Mucosa of gallbladder (tissue), 1 donor: ENCODE measurements around the gene ZNF324. TPM values are rescaled to one million over a fixed set of nuclear protein-coding genes. Genes with fewer than 3 reads are reported as not detected.
"Not testable (repeated sequence)": the region's sequence is repeated elsewhere in the genome, so short reads cannot be mapped to it uniquely, and the experiment has no call there.

Experiments
- DNase-seq: peaks from one replicate; pipeline ENCODE4 v3.0.0-alpha.2; 2020; ENCODE audit warnings: low spot score
- total RNA-seq: library from RNA; stranded (reverse); gene quantifications from one replicate; pipeline ENCODE4 v1.2.1, GENCODE V29; 2021
- donor health status: DM: no; HTN: no; CAD: no.

ZNF324 gene
- total RNA-seq, 1 donor from 2014 or later = 16.4 TPM

DNA sequence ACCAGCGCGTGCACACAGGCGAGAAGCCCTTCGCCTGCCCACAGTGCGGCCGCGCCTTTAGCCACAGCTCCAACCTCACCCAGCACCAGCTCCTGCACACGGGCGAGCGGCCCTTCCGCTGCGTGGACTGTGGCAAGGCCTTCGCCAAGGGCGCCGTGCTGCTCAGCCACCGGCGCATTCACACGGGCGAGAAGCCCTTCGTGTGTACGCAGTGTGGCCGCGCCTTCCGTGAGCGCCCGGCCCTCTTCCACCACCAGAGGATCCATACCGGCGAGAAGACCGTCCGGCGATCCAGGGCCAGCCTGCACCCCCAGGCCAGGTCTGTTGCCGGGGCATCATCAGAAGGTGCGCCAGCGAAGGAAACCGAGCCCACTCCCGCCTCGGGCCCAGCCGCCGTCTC, 4.9 kb downstream of the ZNF324 start:
- no peak for DNase-seq

DNA sequence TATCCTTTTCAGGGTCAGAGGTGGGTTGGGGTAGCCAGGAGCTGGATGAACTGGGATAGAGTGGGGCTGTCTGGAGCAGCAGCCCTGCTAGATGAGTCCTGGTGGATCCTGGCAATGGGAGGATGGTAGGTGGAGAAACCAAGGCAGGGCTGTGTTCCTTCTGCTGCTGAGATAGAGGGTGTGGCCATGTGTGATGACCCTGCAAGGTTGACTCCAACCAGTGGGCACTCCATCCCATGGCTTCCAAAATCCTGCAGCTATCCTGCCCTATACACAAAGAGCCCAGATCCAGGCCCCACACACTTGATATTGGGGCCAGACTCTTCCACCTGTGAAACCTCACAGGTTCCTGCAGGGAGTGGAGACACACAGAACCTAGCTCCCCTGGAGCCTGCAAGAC, 6.9 kb downstream of the ZNF324 start:
- no peak for DNase-seq

DNA sequence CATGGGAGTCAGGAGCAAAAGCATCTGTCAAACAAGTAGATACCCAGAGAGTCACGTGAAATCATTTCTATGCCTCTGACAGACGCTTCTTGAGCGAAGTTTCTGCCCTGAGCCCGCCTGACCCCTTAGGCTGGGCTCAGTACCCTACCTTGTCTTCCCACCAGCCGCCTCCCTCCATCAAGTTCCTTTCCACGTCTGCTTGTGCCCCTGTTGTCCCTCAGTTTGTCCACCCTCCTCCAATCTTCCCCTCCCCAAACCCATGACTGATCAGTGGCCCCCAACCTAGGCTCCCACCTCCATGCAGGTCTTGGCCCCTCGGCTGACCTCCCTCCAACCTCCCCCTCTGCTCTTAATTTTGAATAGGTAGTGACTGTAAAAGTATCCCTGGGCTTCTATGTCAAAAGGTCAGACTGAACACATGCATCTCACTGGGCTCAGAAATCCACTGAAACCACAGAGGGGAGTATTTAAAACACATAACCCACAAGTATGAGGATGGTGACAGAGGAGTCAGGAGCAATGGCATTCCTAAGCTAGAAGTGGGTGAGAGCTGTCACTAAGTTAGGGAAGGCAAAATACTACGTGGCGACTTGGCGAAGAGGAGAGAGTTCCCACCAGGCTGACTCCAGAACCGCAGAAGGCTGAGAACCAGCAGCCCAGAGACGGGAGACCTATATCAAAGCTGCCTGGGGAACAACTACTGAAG, 7.6 kb downstream of the ZNF324 start:
- DNase-seq = no peak

DNA sequence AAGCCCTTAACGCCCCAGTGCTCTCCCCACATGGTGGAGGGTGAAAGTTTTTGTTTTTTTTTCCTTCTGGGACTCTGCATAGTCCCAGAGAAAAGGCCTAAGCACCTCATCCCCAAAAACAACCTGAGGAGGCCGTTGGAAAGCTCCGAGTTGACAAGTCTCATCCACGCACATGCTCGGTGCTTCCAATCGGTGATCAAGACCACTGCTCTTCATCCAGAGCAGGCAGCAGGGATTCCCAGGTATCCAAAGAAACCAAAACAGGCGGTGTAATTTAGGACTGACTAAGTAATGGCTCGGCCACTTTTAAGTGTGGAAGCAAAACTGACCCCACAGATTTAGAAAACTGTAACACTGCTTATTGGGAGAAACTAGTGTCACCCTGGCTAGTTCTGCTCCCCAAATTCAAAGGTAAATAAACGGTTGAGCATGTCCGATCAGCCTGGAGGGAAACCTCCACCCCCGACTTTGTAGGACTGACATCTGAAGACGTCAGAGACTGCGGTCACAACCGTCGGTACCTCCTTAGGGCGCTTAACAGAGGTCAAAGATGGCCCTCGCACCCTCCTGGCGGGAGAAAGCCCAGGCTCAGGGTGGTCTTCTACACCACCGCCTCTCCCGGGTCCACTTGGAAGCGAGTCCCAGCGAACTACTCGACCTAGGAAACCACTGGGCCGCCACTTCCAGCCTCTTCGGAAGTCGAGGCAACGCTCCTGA, 8.3 kb downstream of the ZNF324 start:
- no peak for DNase-seq

DNA sequence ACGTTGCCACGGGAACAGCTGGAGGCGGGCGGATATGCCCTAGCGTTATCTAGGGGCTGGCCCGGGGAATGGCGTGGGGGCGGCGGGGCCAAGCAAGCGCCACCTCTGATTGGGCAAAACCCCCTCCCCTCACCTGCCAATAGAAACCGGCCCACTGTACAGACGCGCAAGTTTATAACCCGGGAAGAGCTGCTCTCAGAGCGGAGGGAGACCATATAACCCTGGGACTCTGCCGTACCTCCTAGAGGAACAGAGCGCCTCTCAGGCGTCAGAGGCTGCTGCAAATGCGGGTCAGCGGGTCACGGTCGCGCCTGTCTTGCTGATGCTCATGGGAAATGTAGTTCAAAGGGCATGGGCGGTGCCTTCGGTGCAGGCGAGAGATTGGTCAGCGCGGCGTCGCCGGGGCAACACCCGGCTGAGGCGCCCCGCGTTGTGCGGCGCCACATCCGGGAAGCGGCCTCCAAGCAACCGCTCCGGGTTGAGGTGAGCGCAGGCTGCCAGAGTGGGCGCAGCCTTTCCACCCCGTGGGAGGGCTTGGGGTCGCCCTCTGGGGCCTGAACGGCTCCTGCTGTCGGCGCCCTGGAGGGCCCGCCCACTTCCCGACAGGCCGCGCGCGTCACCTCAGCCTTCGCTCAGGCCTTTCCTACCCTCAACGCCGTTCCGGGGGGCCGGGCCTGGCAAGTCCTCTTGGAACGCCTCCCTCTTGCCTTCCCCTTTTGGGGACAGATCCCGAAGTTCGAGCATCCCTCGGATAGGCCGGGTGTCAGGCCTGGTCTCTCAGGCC, 9.0 kb downstream of the ZNF324 start, which contains the start of gene ZNF446:
TSS of gene ZNF446 (plus strand) at position 639 of the 784 bp plus-strand sequence. CDS start 867 bp downstream, outside the sequence.
- DNase-seq = peak; percentile 97

DNA sequence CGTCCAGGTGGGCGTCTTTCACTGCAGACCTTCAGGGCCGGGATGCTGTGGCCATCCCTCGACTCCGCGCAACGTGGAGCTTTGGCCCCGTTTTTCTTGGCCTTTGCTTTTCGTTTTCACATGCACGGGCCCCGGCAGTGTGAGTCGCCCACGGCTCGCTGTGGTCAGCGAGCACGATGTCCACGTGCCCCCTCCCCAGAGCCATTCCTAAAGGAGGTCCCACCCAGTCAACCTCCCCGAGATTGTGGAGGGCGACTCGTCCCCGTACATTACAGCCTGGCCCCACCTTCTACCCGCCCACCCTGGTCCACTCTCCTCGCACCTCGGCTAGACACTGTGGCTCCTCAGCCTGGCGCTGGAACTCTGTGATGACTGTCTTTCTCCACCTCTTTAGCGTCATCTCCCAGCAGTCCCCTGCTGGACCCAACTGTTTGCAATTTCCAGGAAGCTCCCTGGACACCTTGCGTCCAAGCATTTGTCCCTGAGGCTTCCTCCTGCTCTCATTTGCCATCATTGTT, 9.7 kb downstream of the ZNF324 start:
- DNase-seq = no peak

DNA sequence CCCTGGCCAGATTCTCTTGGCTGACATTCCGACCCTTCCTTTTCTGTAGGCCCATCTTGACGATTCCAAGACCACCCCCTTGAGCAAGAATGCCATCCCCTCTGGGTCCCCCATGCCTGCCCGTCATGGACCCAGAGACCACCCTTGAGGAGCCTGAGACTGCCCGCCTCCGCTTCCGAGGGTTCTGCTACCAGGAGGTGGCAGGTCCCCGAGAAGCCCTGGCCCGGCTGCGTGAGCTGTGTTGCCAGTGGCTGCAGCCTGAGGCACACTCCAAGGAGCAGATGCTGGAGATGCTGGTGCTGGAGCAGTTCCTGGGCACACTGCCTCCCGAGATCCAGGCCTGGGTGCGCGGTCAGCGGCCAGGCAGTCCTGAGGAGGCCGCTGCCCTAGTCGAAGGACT, 10.2 kb downstream of the ZNF324 start:
- no peak for DNase-seq

DNA sequence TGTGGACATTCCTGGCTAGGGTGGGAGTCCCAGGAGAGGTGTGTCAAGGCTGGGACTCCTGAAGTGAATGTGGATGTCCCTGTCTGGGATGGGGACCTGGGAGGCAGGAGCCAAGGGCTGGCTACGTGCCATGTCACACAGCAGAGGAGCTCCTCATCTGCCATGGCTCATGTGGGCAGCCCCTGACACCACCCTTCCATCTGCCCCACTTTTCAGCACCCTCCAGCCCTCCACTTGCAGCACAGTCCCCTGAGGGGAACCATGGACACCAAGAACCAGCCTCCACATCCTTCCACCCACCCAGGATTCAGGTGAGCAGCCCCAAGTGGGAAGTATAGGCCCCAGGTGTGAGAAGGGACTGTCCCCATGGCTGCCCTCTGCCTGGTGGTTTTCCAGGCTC, 11.0 kb downstream of the ZNF324 start:
- DNase-seq = no peak

DNA sequence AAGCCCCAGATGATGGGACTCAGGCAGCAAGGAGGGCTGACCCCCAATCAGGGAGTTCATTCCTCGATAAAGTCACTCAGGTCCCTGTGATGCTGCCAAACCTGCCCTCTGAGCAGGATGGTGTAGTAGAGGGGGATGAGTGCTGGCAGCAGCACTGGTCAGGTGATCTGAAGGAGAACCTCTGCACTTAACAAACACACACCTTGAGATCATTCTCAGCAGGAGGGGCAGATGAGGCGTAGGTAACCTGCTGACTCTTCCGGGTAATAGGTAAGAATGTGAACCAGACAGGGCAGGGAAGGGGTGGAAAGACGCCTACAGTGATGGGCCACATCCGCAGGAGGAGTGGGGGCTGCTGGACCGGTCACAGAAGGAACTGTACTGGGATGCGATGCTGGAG, 12.4 kb downstream of the ZNF324 start:
- DNase-seq = no peak

DNA sequence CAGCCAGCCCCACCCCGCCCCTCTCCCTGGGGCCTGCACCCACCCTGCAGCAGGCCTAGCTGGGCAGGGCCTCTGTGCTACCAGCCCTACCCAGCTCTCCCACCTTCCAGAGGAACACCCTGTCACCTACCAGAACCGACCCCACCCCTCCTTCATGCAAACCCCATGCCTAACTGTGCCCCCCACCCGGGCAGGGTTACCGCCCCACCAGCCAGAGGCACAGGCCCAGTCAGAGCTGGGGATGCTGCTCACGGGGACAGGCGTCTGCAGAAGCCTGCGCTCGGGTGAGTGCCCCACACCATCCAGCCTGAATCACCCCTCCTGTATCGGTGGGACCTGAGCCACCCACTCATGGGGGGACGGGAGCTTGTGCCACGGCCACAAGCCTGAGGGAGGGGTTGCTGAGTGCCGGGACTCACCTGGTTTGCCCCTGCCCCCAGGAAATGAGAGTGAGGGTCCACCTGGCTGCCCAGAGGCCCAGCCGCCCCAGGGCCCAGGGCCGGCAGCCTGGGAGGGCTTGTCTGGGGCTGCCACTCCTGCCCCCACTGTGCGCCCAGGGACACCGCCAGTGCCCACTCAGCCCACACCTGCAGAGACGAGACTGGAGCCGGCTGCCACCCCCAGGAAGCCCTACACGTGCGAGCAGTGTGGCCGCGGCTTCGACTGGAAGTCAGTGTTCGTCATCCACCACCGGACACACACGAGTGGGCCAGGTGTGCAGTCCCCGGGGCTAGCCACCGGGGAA, 13.0 kb downstream of the ZNF324 start:
- DNase-seq = no peak

DNA sequence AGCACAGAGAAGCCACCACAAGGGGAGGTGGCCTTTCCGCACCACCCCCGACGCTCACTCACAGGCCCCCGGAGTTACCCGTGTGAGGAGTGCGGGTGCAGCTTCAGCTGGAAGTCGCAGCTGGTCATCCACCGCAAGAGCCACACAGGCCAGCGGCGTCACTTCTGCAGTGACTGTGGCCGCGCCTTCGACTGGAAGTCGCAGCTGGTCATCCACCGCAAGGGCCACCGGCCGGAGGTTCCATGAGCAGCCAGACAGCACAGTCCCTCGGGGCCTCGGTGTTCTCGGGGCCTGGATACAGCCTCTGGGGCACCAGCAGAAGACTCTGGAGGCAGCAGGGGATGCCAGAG, 13.6 kb downstream of the ZNF324 start:
- no peak for DNase-seq

DNA sequence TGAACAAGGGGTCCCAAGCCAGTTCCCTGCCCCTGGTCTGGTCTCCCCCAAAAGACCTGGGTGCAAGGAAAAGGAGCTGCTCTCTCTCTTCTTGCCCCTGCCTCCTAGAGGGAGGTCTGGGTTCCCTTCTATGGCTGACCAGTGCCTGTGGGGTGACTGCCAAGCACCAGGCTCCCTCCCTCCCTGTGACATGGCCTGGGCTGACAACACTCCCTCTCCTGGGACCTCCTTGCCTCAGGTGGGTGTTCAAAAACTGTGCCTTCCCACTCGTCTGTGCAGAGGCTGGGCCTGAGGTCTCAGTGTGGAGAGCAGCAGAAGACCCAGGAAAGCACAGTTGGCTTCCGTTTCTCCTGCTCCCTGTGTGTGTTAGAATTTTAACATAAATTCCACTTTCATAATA, 14.0 kb downstream of the ZNF324 start:
- DNase-seq = no peak

DNA sequence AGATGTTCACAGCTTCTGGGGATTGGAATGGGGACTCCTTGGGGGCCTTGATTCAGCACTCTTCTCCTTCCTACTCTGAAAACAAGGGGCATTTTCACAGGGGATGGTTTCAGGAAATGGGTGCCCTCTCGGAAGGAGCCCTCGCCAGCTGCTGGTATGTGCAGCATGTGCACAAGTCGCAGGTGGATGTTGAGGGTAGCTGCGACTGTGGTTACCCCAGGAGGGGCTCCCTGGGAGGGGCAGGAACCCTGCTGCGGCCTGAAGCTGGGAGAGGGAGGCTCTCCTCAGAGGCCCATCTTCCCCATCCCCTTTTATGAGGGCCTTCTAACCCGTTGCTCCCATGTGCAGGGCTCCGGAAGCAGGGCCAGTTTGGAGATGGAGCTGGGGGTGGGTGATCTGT, 15.5 kb downstream of the ZNF324 start:
- no peak for DNase-seq

DNA sequence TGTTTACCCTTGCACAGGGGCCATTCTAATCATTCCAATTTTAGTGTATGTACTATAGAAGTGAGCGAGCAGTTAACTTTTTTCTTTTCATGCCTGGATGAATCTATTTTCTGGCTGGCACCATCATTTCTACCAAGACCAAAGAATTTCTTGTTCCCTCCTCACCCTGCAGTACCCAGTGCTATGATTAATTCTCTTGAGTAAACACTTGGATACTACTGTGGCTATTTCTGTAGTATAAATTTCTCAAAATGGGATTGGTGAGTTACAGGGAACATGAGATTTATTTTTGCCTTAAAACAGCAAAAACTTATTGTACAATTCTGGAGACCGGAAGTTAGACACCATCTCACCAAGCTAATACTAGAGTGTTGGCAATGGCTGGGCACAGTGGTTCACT, 16.9 kb downstream of the ZNF324 start:
- DNase-seq = no peak

DNA sequence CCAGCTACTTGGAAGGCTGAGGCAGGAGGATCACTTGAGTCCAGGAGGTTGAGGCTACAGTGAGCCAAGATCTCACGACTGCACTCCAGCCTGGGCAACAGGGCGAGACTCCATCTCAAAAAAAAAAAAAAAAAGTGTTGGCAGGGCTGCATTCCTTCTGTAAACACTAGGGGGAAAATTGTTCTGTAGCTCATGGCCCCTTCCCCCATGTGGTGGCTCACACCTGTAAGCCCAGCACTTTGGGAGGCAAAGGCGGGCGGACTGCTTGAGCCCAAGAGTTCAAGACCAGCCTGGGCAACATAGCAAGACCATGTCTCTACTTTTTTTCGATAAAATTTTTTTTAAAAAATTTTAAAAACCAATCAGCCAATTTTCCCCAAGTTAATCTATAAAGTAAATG, 17.5 kb downstream of the ZNF324 start:
- not testable (repeated sequence) for DNase-seq

DNA sequence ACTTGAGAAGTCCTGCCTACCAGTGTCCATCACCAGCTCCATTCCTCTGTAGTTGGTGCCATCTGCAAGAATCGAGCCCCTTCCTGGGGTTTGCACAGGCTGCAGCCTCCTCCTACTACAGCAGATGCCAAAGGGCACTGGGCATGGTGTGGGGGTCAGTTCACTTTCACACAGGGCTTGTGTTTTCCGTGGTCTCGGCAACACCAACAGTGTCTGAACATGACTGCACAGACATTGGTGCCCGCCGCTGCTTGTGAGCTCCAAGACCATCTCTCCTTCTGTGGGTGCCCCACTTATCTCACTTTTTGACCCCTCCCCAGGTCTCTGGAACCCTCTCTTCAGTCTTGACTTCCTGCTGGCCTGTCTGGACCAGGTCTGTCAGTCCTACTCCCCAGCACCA, 24.5 kb downstream of the ZNF324 start:
- no peak for DNase-seq

DNA sequence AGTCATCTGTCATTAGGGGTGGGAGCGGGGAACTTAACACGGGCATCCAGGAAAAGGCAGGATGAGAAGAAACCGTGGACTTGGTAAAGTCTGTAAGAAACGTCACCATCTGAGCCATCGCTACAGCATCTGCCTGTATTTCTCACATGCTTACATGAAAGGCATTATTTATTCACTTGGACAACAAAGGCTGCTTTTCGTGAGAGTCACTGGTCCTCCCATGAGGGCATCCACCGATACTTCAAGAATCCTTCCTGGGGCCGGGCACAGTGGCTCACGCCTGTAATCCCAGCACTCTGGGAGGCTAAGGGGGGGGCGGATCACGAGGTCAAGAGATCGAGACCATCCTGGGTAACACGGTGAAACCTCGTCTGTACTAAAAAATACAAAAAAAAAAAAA, 25.4 kb downstream of the ZNF324 start:
- DNase-seq = no peak

DNA sequence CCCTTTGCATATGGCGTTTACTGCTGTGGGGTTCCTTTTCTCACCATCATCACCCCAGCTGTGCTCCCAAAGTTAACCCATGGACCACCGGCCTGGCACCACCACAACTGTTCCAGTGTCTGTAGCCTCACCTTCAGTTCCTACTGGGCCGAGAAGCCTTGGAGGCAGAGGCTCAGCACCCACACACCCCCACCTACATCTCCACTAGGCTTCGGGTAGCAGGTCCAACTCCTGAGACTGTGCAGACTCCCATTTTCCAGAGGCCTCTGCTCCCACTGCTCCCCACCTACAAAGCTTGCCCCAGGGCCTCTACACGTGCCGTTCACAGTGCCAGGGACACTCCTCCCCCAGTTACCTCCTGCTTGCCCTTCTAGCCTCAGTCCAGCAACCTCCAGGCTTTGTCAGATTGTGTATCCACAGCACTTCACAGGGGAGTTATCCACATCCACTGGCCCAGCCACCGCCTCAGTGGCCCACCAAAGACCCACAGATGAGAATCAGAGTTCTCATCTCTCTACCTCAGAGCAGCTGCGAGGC, 30.8 kb downstream of the ZNF324 start:
- DNase-seq = no peak

DNA sequence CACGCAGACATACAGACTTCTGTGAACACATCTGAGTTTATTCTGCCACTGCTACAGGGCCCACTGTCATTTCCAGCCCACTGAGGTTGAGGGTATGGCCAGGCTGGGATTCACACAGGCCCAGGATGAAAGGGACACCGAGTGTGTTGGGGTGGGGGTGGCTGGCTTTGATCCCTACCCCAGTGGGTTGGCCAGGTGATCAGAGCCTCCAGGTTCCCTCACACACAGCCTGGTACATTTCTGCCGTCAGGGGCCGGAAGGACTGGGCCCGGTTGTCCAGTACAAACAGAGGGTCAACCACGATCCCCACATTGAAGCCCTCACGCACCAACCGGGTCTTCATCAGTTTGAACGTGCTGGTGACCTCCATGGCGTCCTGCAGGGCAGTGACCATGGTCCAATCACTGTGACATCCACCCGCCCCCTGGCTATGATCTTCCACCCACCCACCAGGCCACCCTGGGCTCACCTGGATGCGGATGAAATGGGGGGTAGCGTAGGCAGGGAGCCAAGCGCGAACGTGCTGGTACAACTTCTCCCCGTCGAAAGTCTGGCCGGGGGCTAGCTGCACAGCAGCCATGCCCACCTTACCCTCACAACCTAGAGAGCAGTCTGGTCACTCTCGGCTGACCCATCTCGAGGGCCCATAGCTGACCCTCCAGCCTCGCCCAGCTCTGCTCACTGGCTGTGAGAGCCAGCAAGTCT, 31.6 kb downstream of the ZNF324 start:
- no peak for DNase-seq

DNA sequence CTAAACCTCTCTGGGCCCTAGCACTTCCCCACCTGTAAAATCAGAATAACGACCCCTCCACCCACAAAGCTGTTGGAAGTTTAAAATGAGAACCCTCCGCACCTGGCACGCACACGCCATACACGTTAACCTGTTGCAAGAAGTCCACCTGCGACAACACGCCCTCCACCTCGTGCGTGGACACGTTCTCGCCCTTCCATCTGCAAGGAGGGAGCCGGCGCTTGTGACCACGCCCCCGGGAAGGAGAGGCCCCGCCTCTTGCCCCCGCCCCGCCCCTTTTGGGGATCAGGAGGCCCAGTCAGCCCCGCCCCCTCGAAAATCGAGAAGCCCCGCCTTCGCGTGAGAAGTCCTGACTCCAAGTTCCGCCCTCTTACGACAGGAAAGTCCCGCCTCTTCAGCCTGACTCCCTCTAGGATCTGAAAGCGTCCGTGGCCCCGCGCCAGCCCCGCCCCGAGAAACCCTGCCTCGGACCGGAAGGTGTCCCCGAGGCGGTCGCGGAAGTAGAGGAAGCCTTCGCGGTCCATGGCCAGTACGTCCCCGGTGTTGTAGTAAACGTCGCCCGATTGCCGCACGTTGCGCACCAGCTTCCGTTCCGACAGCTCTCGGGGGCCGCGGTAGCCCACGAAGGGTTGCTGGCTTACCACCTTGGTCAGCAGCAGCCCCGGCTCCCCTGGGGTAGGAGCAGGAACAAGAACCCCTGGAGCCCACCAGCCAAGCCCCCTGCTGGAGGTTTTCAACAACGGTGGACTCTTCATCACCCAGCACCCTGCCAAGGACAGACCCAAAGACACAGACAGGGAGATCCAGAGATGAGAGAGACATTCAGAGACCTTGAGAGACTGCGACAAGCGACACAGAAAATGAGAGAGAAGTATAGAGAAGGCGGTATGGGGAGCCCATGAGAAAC, 32.4 kb downstream of the ZNF324 start:
- peak; percentile 99 for DNase-seq
